Activated naive CD4-positive, alpha-beta T cell (primary cell): ENCODE data around the gene LRWD1.
"Not testable (repeated sequence)": the region's sequence is repeated elsewhere in the genome, so short reads cannot be mapped to it uniquely, and the experiment has no call there.

Experiments used
- DNase-seq, 4 experiments: peaks; one replicate each; lab custom pipeline; 2025; lab: John Stamatoyannopoulos, UW

LRWD1 gene

GRCh38 chr7:102496861-102497260 lies 32.1 kb downstream of the LRWD1 start:
- DNase-seq, result not testable (repeated sequence)

GRCh38 chr7:102497308-102497707 lies 32.5 kb downstream of the LRWD1 start:
- not testable (repeated sequence) for DNase-seq

- DNase-seq, result not testable (repeated sequence)
These were observed 33.5 kb downstream of the LRWD1 start for GRCh38 chr7:102498321-102498720.

- not testable (repeated sequence) for DNase-seq
These were observed 38.4 kb downstream of the LRWD1 start for GRCh38 chr7:102503141-102503540.

- DNase-seq, result not testable (repeated sequence)
These were observed 40.8 kb downstream of the LRWD1 start for GRCh38 chr7:102505298-102506185.

- not testable (repeated sequence) for DNase-seq
These were observed 42.8 kb downstream of the LRWD1 start for GRCh38 chr7:102507410-102508088.

- DNase-seq, result not testable (repeated sequence)
These were observed 45.8 kb downstream of the LRWD1 start for GRCh38 chr7:102510575-102510974.

- not testable (repeated sequence) for DNase-seq
These were observed 47.2 kb downstream of the LRWD1 start for GRCh38 chr7:102511860-102512522.

- DNase-seq, result not testable (repeated sequence)
These were observed 47.9 kb downstream of the LRWD1 start for GRCh38 chr7:102512642-102513221.

- not testable (repeated sequence) for DNase-seq
These were observed 50.3 kb downstream of the LRWD1 start for GRCh38 chr7:102514881-102515721.

GRCh38 chr7:102515889-102516288 lies 51.1 kb downstream of the LRWD1 start:
- DNase-seq, result not testable (repeated sequence)

- DNase-seq, result not testable (repeated sequence)
These were observed 52.2 kb downstream of the LRWD1 start for GRCh38 chr7:102516951-102517350.

GRCh38 chr7:102517550-102518147 lies 52.9 kb downstream of the LRWD1 start, which contains the start of gene RASA4B:
RASA4B (minus strand) TSS chr7:102517777; CDS start chr7:102517710, 67 bp downstream.
- not testable (repeated sequence) for DNase-seq

GRCh38 chr7:102520797-102521196 lies 56.0 kb downstream of the LRWD1 start:
- not testable (repeated sequence) for DNase-seq
